Neural cell (in vitro differentiated cells): ENCODE data around the gene ALG6. TPM values are rescaled to one million over a fixed set of nuclear protein-coding genes. Genes with fewer than 3 reads are reported as not detected.

Experiments
- H2AFZ ChIP-seq: fragments of 200-600, 300-800 bp; sonication (generic), shearing (Covaris generic); 2 replicates; pipeline ENCODE4 v1.6.0; 2014; ENCODE audit warnings: low read depth, mild to moderate bottlenecking, antibody characterized with exemption, low read length, moderate library complexity
- H3F3A ChIP-seq: fragments of 200-600 bp; shearing (Covaris generic); 2 replicates; pipeline ENCODE4 v1.6.1; 2016; ENCODE audit warnings: mild to moderate bottlenecking, moderate library complexity, mixed read lengths, antibody characterized with exemption, low read length; ENCODE audit not compliant: insufficient read depth, poor library complexity, severe bottlenecking
- H3K27ac ChIP-seq: fragments of 200-600, 300-800 bp; sonication (generic), shearing (Covaris generic); 2 replicates; pipeline ENCODE4 v1.5.1; 2014; ENCODE audit warnings: mild to moderate bottlenecking, low read length, moderate library complexity
- H3K27me3 ChIP-seq: fragments of 300-800, 200-600 bp; sonication (generic), shearing (Covaris generic); 2 replicates; pipeline ENCODE4 v1.6.0; 2014; ENCODE audit warnings: mild to moderate bottlenecking, low read depth, low read length, moderate library complexity; ENCODE audit not compliant: insufficient read depth
- H3K36me3 ChIP-seq: fragments of 300-800, 200-600 bp; sonication (generic), shearing (Covaris generic); 2 replicates; pipeline ENCODE4 v1.5.1; 2014; ENCODE audit warnings: mild to moderate bottlenecking, antibody characterized with exemption, low read length, moderate library complexity; ENCODE audit not compliant: insufficient read depth
- H3K4me2 ChIP-seq: fragments of 300-800, 200-600 bp; sonication (generic), shearing (Covaris generic); 2 replicates; pipeline ENCODE4 v1.6.0; 2014; ENCODE audit warnings: mild to moderate bottlenecking, low read length
- H3K4me3 ChIP-seq: fragments of 300-800, 200-600 bp; sonication (generic), shearing (Covaris generic); 2 replicates; pipeline ENCODE4 v1.5.1; 2014; ENCODE audit warnings: mild to moderate bottlenecking, low read length, moderate library complexity
- H3K79me2 ChIP-seq: fragments of 200-600 bp; shearing (Covaris generic); replicated peaks from 2 replicates; pipeline ENCODE4 v1.6.0; 2014; ENCODE audit warnings: mild to moderate bottlenecking, low read length, moderate library complexity; ENCODE audit not compliant: insufficient read depth
- H3K9ac ChIP-seq: fragments of 300-800, 200-600 bp; sonication (generic), shearing (Covaris generic); 2 replicates; pipeline ENCODE4 v1.6.1; 2016; ENCODE audit warnings: mild to moderate bottlenecking, low read length, mixed read lengths
- H3K9me2 ChIP-seq: fragments of 200-600 bp; shearing (Covaris generic); 2 replicates; pipeline ENCODE4 v1.6.1; 2016; ENCODE audit warnings: mild to moderate bottlenecking, low read length, mixed read lengths; ENCODE audit not compliant: insufficient read depth
- H3K9me3 ChIP-seq: fragments of 200-600, 300-800 bp; sonication (generic), shearing (Covaris generic); 2 replicates; pipeline ENCODE4 v1.6.1; 2016; ENCODE audit warnings: mild to moderate bottlenecking, mixed run types, low read length, moderate library complexity, mixed read lengths
- H4K20me1 ChIP-seq: fragments of 200-600 bp; shearing (Covaris generic); 2 replicates; pipeline ENCODE4 v1.6.1; 2016; ENCODE audit warnings: mild to moderate bottlenecking, mixed run types; ENCODE audit not compliant: insufficient read depth
- CTCF ChIP-seq: fragments of 450-650 bp; IDR thresholded peaks from 2 replicates; pipeline ENCODE4 v1.5.1; 2014; ENCODE audit warnings: antibody characterized with exemption, mild to moderate bottlenecking, moderate library complexity; ENCODE audit not compliant: poor library complexity, severe bottlenecking
- EZH2 ChIP-seq: fragments of 200-600, 300-800 bp; shearing (Covaris generic), sonication (generic); IDR thresholded peaks from 2 replicates; pipeline ENCODE4 v1.6.1; 2014; ENCODE audit warnings: antibody characterized with exemption, low read length, borderline replicate concordance, mild to moderate bottlenecking; ENCODE audit not compliant: insufficient read depth, poor library complexity, severe bottlenecking
- MXI1 ChIP-seq: fragments of 450-650 bp; conservative IDR thresholded peaks from 2 replicates; pipeline ENCODE4 v1.6.1; 2014; ENCODE audit warnings: antibody characterized with exemption, mild to moderate bottlenecking; ENCODE audit not compliant: poor library complexity, severe bottlenecking
- RAD21 ChIP-seq: fragments of 450-650 bp; conservative IDR thresholded peaks from 2 replicates; pipeline ENCODE4 v1.6.1; 2014; ENCODE audit warnings: antibody characterized with exemption, mild to moderate bottlenecking, moderate library complexity
- REST ChIP-seq: IDR thresholded peaks from 2 replicates; pipeline ENCODE4 v1.6.1; 2012; ENCODE audit warnings: borderline replicate concordance
- SMC3 ChIP-seq: fragments of 450-650 bp; conservative IDR thresholded peaks from 2 replicates; pipeline ENCODE4 v1.6.1; 2014; ENCODE audit warnings: antibody characterized with exemption, mild to moderate bottlenecking, moderate library complexity; ENCODE audit not compliant: poor library complexity
- TAF1 ChIP-seq: IDR thresholded peaks from 2 replicates; pipeline ENCODE4 v1.6.1; 2012; ENCODE audit warnings: low read depth
- polyA plus RNA-seq: library from polyadenylated mRNA; depleted of rRNA; stranded (reverse); fragments of >200 nt; gene quantifications from 2 replicates; pipeline ENCODE4 v1.2.3, GENCODE V29; 2014

ALG6 gene
- polyA plus RNA-seq, 1 donor from 2014 or later = 46.8 TPM

GRCh38 chr1:63423649-63424048 lies 56.2 kb downstream of the ALG6 start:
- Histone ChIP-seq H3K27me3 (no peaks in the 10 kb centered on the region), H3K36me3 (no peaks in the 10 kb centered on the region), H3K9me3 (no peaks in the 10 kb centered on the region), H3F3A (no peaks in the 10 kb centered on the region), H3K4me2 (no peak overlapping the region), H4K20me1 (no peaks in the 10 kb centered on the region), H3K27ac (no peak overlapping the region), H2AFZ (no peak overlapping the region), H3K9me2 (no peaks in the 10 kb centered on the region), H3K79me2 (no peaks in the 10 kb centered on the region), H3K4me3 (no peak overlapping the region), H3K9ac (no peak overlapping the region)
- TF ChIP-seq REST = no peak
- TF ChIP-seq MXI1 = no peak
- no peak for TF ChIP-seq SMC3
- no peak for TF ChIP-seq RAD21
- TF ChIP-seq CTCF = no peak

- Histone ChIP-seq H3K9me2 (no peaks in the 10 kb centered on the region), H3K36me3 (peaks cover 4% of the 10 kb centered on the region), H3K9ac (no peak overlapping the region), H4K20me1 (no peaks in the 10 kb centered on the region), H3K9me3 (no peaks in the 10 kb centered on the region), H3K4me3 (no peak overlapping the region), H3K27me3 (no peaks in the 10 kb centered on the region), H3K4me2 (no peak overlapping the region), H3F3A (no peaks in the 10 kb centered on the region), H3K27ac (no peak overlapping the region), H2AFZ (no peak overlapping the region), H3K79me2 (no peaks in the 10 kb centered on the region)
- TF ChIP-seq REST = no peak
- no peak for TF ChIP-seq CTCF
- TF ChIP-seq TAF1 = no peak
- no peak for TF ChIP-seq MXI1
- no peak for TF ChIP-seq EZH2
These were observed 61.4 kb downstream of the ALG6 start for GRCh38 chr1:63428815-63429214.
